HEK293 (cell line): ENCODE data around the gene CITED1.

Experiments used
- ZBTB44 ChIP-seq: fragments of 450-650 bp; IDR thresholded peaks from 2 replicates; pipeline ENCODE4 v1.5.1; 2018; ENCODE audit warnings: missing biosample characterization, mild to moderate bottlenecking, missing genetic modification characterization
- ZNF423 ChIP-seq: fragments of 450-650 bp; formaldehyde crosslinking; IDR thresholded peaks from 2 replicates; pipeline ENCODE4 v1.5.1; 2016; ENCODE audit warnings: missing biosample characterization, missing genetic modification characterization
- TF ChIP-seq, protein P1 (sequence below): fragments of 450-650 bp; formaldehyde crosslinking; IDR thresholded peaks from 2 replicates; pipeline ENCODE4 v1.5.1; 2016; ENCODE audit warnings: missing biosample characterization, missing genetic modification characterization

- TF ChIP-seq ZBTB44 (tag by site-specific recombination) (no peak), ZNF423 (tag by site-specific recombination) (no peak)
- TF ChIP-seq, protein P1, sequence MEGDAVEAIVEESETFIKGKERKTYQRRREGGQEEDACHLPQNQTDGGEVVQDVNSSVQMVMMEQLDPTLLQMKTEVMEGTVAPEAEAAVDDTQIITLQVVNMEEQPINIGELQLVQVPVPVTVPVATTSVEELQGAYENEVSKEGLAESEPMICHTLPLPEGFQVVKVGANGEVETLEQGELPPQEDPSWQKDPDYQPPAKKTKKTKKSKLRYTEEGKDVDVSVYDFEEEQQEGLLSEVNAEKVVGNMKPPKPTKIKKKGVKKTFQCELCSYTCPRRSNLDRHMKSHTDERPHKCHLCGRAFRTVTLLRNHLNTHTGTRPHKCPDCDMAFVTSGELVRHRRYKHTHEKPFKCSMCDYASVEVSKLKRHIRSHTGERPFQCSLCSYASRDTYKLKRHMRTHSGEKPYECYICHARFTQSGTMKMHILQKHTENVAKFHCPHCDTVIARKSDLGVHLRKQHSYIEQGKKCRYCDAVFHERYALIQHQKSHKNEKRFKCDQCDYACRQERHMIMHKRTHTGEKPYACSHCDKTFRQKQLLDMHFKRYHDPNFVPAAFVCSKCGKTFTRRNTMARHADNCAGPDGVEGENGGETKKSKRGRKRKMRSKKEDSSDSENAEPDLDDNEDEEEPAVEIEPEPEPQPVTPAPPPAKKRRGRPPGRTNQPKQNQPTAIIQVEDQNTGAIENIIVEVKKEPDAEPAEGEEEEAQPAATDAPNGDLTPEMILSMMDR (tag by site-specific recombination) = no peak
These were observed 6.7 kb upstream of the CITED1 start for GRCh38 chrX:72312311-72312940.
